NOMO-1 (cell line): ENCODE results near the gene WASHC4.

Experiments
- DNase-seq, 2 experiments: peaks; one replicate each; lab custom pipeline; 2025; ENCODE audit not compliant: unreplicated experiment in 2 of 2; lab: John Stamatoyannopoulos, UW

WASHC4 gene

GRCh38 chr12:105204916-105205315, 97.4 kb downstream of the WASHC4 start:
- DNase-seq, result no peak

- no peak for DNase-seq
These were observed 98.0 kb downstream of the WASHC4 start for GRCh38 chr12:105205322-105206048.

- DNase-seq, result no peak
These were observed 99.3 kb downstream of the WASHC4 start for GRCh38 chr12:105206686-105207374.

- DNase-seq, result no peak
These were observed 101.6 kb downstream of the WASHC4 start for GRCh38 chr12:105209091-105209490.

GRCh38 chr12:105212438-105212837, 104.9 kb downstream of the WASHC4 start:
- DNase-seq, result no peak

- DNase-seq, result no peak
These were observed 106.6 kb downstream of the WASHC4 start for GRCh38 chr12:105214148-105214547.

- DNase-seq, result no peak
These were observed 107.3 kb downstream of the WASHC4 start for GRCh38 chr12:105214670-105215375.

GRCh38 chr12:105218434-105218833, 110.9 kb downstream of the WASHC4 start:
- DNase-seq, result no peak
